Immature natural killer cell (primary cell): ENCODE measurements around the gene ATF6. TPM values are rescaled to one million over a fixed set of nuclear protein-coding genes. Genes with fewer than 3 reads are reported as not detected.

Experiments used
- DNase-seq, 3 donors: peaks; one replicate each; pipeline ENCODE4 v3.0.0; 2022; ENCODE audit warnings: mixed read lengths in 1 of 3
- H3K27ac Mint-ChIP-seq, 6 donors: one replicate each; pipeline ENCODE4 v1.8.0; 2020; ENCODE audit warnings: mixed read lengths in 6 of 6, mild to moderate bottlenecking in 5 of 6, inconsistent platforms in 4 of 6, moderate library complexity in 3 of 6
- H3K27me3 Mint-ChIP-seq, 3 donors: one replicate each; pipeline ENCODE4 v1.8.0; 2020 to 2021; ENCODE audit warnings: low read depth in 3 of 3, mild to moderate bottlenecking in 3 of 3, mixed read lengths in 3 of 3, moderate library complexity in 3 of 3, inconsistent platforms in 1 of 3
- H3K36me3 Mint-ChIP-seq, 3 donors: one replicate each; pipeline ENCODE4 v1.8.0; 2020; ENCODE audit warnings: mixed read lengths in 3 of 3, inconsistent platforms in 2 of 3, mild to moderate bottlenecking in 2 of 3
- H3K4me1 Mint-ChIP-seq, 2 donors: one replicate each; pipeline ENCODE4 v1.8.0; 2020; ENCODE audit warnings: inconsistent platforms in 2 of 2, mild to moderate bottlenecking in 2 of 2, mixed read lengths in 2 of 2, moderate library complexity in 1 of 2
- H3K4me3 Mint-ChIP-seq, 5 donors: one replicate each; pipeline ENCODE4 v1.8.0; 2020; ENCODE audit warnings: mild to moderate bottlenecking in 5 of 5, mixed read lengths in 5 of 5, inconsistent platforms in 3 of 5, moderate library complexity in 3 of 5
- H3K9me3 Mint-ChIP-seq, 6 donors: one replicate each; pipeline ENCODE4 v1.8.0; 2020; ENCODE audit warnings: mild to moderate bottlenecking in 6 of 6, mixed read lengths in 6 of 6, inconsistent platforms in 4 of 6, moderate library complexity in 3 of 6
- polyA plus RNA-seq, 3 donors: library from polyadenylated mRNA; unstranded; fragments of 300-500 nt; fragmentation: Illumina TruSeq; gene quantifications; one replicate each; pipeline ENCODE4 v1.2.3, GENCODE V29; 2021

Gene ATF6
- polyA plus RNA-seq, 3 donors from 2014 or later: 10.3 to 14.2 (median 11.0) TPM

DNA sequence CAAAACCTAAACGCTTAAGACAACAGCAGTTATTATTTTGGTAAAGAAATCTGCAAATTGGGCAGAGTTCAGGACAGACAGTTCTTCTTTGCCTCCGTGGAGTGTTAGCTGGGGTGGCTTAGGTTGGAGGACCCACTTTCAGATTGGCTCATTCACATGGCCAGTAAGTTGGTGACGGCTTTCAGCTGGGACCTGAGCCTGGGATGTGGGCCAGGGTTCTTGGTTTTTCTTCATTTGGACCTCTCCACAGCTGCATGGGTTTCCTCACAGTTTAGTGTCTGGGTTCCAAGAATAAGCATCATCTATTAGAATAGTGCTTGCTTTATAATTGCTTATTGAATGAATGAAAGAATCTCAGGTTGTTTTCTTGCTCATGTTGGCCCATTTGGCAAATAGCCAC is 72.2 kb downstream of the ATF6 start:
- DNase-seq: no peak
- Mint-ChIP-seq H3K27ac (no peak overlapping the region), H3K9me3 (no peaks in the 10 kb centered on the region), H3K36me3 (peaks cover 12 to 21% (median 14%) of the 10 kb centered on the region in 3 donors), H3K4me1 (no peaks in the 10 kb centered on the region), H3K4me3 (no peak overlapping the region), H3K27me3 (peaks cover 0 to 1% (median 0%) of the 10 kb centered on the region in 3 donors)

DNA sequence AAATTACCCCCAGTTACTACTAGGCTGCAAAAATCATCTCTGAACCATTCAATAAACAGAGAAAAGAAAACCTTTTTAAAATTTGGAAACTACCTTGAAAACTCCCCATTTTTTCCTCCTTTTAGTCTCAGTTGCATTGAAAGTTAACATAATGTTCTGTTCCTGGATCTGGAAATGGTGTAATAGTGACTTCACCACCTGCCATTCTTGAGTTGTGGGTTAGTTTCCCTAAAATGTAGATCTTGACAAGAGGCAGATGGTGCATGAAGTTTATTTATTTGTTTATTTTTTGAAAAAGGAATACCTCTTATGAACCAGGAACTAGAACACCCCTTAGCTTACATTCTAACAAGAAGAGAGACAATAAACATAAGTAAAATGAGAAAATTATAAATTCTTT is 72.8 kb downstream of the ATF6 start:
- Mint-ChIP-seq H3K4me3 (no peak overlapping the region), H3K4me1 (no peaks in the 10 kb centered on the region), H3K9me3 (no peaks in the 10 kb centered on the region), H3K36me3 (peaks cover 12 to 25% (median 14%) of the 10 kb centered on the region in 3 donors), H3K27ac (no peak overlapping the region), H3K27me3 (no peaks in the 10 kb centered on the region)
- DNase-seq: no peak

DNA sequence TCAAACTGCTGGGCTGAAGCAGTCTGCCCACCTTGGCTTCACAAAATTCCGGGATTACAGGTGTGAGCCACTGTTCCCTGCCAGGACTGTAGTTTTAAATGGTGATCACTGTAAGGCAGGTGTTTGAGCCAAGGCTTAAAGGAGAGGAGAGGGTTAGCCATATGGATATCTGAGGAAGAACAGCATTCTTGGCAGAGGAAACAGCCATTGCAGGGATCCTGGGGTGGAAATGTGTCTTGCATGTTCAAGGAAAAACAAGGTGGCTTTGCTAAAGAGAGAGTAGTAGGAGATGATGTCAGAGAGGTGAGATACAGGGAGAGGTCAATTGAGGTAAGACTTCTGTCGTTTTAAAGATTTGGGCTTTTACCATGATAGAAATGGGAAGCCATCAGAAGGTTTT is 73.5 kb downstream of the ATF6 start:
- peaks cover 12 to 25% (median 18%) of the 10 kb centered on the region in 3 donors for H3K36me3 Mint-ChIP-seq
- no peaks in the 10 kb centered on the region for H3K4me1 Mint-ChIP-seq
- no peaks in the 10 kb centered on the region for H3K27me3 Mint-ChIP-seq
- no peaks in the 10 kb centered on the region for H3K9me3 Mint-ChIP-seq
- H3K27ac Mint-ChIP-seq: peak overlapping the region in 1 of 6 donors; percentile 58
- no peak for DNase-seq
- no peak overlapping the region for H3K4me3 Mint-ChIP-seq

DNA sequence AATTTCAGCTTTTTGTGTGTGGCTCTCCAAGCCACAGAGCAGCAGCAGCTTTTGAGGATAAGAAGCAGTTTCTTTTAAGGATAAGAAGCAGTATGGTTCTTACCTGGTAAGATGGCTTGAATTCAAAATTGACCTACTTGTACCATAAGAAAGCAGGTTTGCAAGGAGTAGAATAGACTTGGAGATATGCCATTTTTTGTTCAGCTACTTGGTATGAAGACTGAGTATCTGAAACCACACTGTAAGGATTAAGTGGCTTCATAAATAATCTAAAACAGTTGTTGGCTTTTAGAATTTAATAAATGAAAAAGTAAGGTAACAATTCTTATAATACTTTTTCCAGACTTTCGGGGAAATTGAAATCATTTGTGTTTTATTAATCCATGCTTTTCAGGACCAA is 74.2 kb downstream of the ATF6 start:
- no peaks in the 10 kb centered on the region for H3K4me1 Mint-ChIP-seq
- H3K27me3 Mint-ChIP-seq: no peaks in the 10 kb centered on the region
- H3K4me3 Mint-ChIP-seq: no peak overlapping the region
- peaks cover 12 to 25% (median 18%) of the 10 kb centered on the region in 3 donors for H3K36me3 Mint-ChIP-seq
- no peaks in the 10 kb centered on the region for H3K9me3 Mint-ChIP-seq
- DNase-seq: no peak
- no peak overlapping the region for H3K27ac Mint-ChIP-seq

DNA sequence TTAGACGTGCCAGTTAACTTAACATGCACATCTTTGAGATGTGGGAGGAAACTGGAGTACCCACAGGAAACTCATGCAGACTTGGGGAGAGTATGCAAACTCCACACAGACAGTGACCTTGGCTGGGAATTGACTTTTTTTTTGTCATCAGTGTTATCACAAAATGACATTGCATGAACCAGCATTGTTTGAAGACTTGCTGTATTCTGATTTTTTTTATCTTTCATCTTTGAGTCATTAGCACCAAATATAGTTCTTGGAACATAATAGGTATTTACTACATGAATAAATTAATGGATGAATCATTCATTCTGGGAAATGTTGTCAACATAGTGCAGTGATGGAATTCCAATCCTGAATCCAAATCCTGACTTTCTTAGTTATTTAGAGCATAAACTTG is 77.0 kb downstream of the ATF6 start:
- Mint-ChIP-seq H3K36me3 (peaks cover 14 to 21% (median 18%) of the 10 kb centered on the region in 3 donors), H3K27ac (no peak overlapping the region), H3K4me1 (no peaks in the 10 kb centered on the region), H3K9me3 (no peaks in the 10 kb centered on the region), H3K27me3 (peaks cover 0 to 2% (median 0%) of the 10 kb centered on the region in 3 donors), H3K4me3 (no peak overlapping the region)
- no peak for DNase-seq

DNA sequence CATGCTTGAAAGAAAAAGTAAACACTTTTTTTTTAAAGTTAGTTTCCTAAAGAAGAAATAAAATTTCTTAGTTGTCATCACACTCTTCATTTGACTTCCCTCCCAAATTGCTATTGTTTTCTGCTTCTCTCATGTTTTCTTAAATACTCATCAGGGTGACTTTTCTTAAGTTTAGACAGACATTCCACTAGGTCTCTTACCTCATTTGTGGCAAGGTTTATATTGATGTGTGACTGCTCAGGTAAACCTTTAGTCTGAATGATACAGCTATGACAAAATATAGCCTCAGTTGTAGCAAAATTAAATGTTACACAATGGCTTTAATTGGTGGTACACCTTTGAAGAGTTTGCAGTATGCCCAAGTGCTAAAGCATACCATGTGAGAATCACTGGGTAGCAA is 78.6 kb downstream of the ATF6 start:
- Mint-ChIP-seq H3K27me3 (peaks cover 0 to 2% (median 0%) of the 10 kb centered on the region in 3 donors), H3K4me1 (no peaks in the 10 kb centered on the region), H3K27ac (no peak overlapping the region), H3K36me3 (peaks cover 20 to 26% (median 21%) of the 10 kb centered on the region in 3 donors), H3K9me3 (no peaks in the 10 kb centered on the region), H3K4me3 (no peak overlapping the region)
- DNase-seq: no peak

DNA sequence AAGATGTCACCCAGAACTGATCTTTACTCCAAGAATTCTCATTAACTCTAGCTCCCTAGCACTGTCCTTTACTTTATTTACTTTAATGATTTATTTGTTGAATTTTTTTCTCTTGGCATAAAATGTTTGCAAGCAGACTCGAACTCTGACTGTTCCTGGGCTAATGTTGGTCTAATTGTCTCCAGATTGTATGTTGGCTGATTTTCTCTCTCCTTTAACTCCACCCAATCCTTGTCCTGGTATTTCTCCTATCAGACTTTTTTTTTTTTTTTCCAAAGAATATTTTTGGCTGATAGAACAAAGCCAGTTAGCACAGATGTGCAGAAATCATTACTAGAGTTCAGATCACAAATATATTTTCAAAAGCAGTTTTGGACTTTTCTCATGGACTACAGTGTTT is 82.6 kb downstream of the ATF6 start:
- Mint-ChIP-seq H3K4me3 (no peak overlapping the region), H3K4me1 (no peaks in the 10 kb centered on the region), H3K27me3 (peaks cover 0 to 2% (median 0%) of the 10 kb centered on the region in 3 donors), H3K9me3 (no peaks in the 10 kb centered on the region), H3K36me3 (peaks cover 22 to 38% (median 34%) of the 10 kb centered on the region in 3 donors), H3K27ac (no peak overlapping the region)
- DNase-seq: no peak

DNA sequence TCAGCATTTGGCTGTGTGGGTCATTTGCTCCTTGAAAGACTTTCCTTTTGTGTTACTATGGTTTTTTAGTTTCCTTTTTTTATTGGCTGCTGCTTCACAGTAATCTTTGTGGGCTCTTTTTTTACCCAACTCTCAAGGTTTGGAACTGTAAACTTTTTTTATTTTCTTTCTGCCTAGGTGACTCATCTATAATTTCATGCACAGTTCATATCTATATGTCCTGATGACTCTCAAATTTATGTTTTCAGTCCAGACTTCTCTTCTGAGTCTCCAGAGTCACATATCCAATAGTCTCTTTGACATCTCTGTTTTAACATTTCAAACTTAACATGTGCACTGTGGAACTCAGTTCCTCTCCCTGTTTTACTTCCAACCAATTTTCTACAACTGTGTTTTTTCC is 83.4 kb downstream of the ATF6 start:
- peaks cover 29 to 41% (median 37%) of the 10 kb centered on the region in 3 donors for H3K36me3 Mint-ChIP-seq
- H3K27ac Mint-ChIP-seq: peak overlapping the region in 2 of 6 donors; percentile 14 to 23
- no peaks in the 10 kb centered on the region for H3K4me1 Mint-ChIP-seq
- DNase-seq: no peak
- H3K4me3 Mint-ChIP-seq: no peak overlapping the region
- peaks cover 0 to 2% (median 0%) of the 10 kb centered on the region in 3 donors for H3K27me3 Mint-ChIP-seq
- H3K9me3 Mint-ChIP-seq: no peaks in the 10 kb centered on the region

DNA sequence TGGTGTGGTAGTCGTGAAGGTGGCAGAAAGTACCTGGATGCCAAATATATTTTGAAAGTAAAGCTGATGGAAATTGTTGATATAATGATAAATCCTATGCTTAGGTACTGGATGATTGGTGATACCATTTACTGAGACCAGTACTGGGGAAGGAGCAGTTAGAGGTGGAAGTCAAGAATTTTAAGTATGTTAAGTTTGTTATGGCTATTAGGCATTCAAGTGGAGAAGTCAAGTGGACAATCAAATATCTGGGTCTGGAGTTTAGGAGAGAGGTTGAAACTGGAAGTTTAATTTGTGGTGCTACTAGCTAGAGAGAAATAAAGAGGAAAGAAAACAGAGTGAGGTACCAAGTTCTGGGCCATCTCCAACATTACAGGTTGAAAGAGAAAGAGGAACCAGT is 89.1 kb downstream of the ATF6 start:
- no peak overlapping the region for H3K27ac Mint-ChIP-seq
- H3K36me3 Mint-ChIP-seq: peaks cover 34 to 47% (median 38%) of the 10 kb centered on the region in 3 donors

DNA sequence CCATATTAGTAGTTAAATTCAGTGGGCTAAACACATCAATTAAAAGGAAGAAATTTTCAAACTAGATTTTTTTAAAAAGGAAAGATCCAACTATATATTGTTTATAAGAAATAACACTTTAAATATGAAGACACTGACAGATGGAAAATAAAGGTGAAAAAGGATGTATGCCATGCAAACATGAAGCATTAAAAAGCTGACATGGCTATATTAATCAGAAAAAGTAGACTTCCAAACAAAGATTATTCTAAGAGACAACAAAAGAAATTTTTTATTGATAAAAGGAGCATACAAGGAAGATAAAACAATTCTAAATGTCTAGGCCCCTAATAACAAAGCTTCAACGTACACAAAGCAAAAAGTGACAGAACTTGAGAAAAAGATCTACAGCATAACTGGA is 92.2 kb downstream of the ATF6 start:
- Mint-ChIP-seq H3K27ac (peak overlapping the region in 1 of 6 donors; percentile 54), H3K9me3 (no peaks in the 10 kb centered on the region), H3K4me3 (no peak overlapping the region), H3K27me3 (no peaks in the 10 kb centered on the region), H3K4me1 (no peaks in the 10 kb centered on the region), H3K36me3 (peaks cover 29 to 46% (median 29%) of the 10 kb centered on the region in 3 donors)
- no peak for DNase-seq

More for the DNA sequence above, 89.1 kb downstream of the ATF6 start:
- no peak overlapping the region for H3K4me3 Mint-ChIP-seq
- H3K27me3 Mint-ChIP-seq: no peaks in the 10 kb centered on the region
- no peak for DNase-seq
- no peaks in the 10 kb centered on the region for H3K4me1 Mint-ChIP-seq
- no peaks in the 10 kb centered on the region for H3K9me3 Mint-ChIP-seq

DNA sequence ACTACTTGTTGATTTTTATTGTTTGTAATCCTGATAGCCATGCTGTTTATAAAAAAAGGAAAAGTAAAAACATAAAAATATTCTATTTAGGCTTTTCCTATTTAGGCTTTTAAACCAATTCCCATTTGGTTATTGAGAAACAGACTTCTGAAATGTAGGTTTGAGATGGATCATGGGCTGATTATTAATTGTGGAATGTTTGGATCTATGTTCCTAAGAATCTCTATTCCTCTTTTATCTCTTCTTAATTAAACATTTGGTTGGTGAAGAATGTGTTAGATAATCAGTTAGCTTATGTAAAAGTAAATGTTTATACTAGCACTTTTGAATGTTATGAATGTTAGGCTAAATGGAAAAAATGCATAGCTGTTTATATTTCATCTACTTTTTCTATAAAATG is 97.4 kb downstream of the ATF6 start:
- H3K36me3 Mint-ChIP-seq: peaks cover 29 to 48% (median 35%) of the 10 kb centered on the region in 3 donors
- H3K27ac Mint-ChIP-seq: no peak overlapping the region
- no peak overlapping the region for H3K4me3 Mint-ChIP-seq
- no peaks in the 10 kb centered on the region for H3K9me3 Mint-ChIP-seq
- H3K4me1 Mint-ChIP-seq: no peaks in the 10 kb centered on the region
- no peak for DNase-seq
- no peaks in the 10 kb centered on the region for H3K27me3 Mint-ChIP-seq

DNA sequence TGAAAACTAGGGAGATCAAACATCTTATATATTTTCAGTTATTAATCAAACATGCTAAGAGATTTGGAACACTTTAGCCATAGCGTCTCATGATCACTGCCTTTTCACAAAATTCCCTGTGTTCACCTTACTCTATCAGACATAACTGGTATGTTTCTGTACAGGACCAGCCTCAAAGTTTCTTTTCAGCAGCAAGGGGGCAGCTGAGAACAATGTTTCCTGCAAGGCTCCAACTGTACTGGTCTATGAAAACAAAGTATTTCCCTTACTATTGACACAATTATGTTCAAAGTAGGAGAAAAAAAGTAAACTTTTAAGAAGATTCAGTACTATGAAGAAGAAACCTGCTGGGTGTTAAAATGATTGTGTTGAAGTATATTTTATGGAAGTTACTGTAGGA is 98.5 kb downstream of the ATF6 start:
- peaks cover 29 to 48% (median 35%) of the 10 kb centered on the region in 3 donors for H3K36me3 Mint-ChIP-seq
- DNase-seq: no peak
- H3K27ac Mint-ChIP-seq: no peak overlapping the region

DNA sequence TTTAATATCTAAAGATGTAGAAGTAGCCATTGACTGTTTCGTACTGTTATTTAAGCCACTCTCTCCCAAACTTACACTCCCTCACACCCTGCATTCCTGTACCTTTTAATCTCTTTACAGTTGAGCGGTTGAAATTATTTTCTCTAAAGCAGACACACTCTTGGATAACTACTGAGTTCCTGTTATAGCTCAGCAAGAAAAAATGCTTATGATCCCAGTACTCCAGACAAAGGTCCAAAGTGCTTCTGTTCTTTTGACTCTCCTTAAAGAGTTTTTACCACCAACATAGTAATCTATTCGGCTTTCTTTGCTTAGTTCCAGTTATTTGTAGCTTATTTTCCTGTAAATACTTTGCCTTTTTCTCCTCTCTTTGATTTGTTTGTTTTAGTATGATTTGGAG is 100.1 kb downstream of the ATF6 start:
- Mint-ChIP-seq H3K36me3 (peaks cover 29 to 48% (median 31%) of the 10 kb centered on the region in 3 donors), H3K4me1 (no peaks in the 10 kb centered on the region), H3K9me3 (no peaks in the 10 kb centered on the region), H3K27ac (no peak overlapping the region), H3K4me3 (no peak overlapping the region), H3K27me3 (peaks cover 0 to 2% (median 0%) of the 10 kb centered on the region in 3 donors)
- DNase-seq: no peak

More for the DNA sequence above, 98.5 kb downstream of the ATF6 start:
- H3K4me3 Mint-ChIP-seq: no peak overlapping the region
- H3K4me1 Mint-ChIP-seq: no peaks in the 10 kb centered on the region
- H3K9me3 Mint-ChIP-seq: no peaks in the 10 kb centered on the region
- H3K27me3 Mint-ChIP-seq: no peaks in the 10 kb centered on the region

DNA sequence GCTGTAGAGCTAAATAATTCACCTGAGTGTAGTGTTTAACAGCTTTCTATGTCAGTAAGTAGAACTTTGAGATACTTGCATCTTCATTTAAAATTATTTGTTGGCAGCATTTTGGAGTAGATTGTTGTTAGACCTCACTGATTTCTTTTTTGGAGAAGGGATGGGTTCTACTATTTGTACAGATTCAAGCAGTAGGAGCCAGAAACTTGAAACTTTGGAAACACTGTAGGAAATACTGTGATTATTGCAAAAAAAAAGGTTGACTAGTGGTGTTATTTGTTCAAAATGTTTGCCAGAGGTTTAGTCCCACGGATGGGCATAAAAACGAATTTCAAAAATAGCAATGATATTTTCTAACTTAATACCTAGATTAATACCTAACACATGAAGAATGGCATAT is 102.7 kb downstream of the ATF6 start:
- Mint-ChIP-seq H3K36me3 (peaks cover 24 to 42% (median 31%) of the 10 kb centered on the region in 3 donors), H3K9me3 (no peaks in the 10 kb centered on the region), H3K27ac (no peak overlapping the region), H3K27me3 (peaks cover 0 to 2% (median 0%) of the 10 kb centered on the region in 3 donors), H3K4me1 (no peaks in the 10 kb centered on the region), H3K4me3 (no peak overlapping the region)
- no peak for DNase-seq

DNA sequence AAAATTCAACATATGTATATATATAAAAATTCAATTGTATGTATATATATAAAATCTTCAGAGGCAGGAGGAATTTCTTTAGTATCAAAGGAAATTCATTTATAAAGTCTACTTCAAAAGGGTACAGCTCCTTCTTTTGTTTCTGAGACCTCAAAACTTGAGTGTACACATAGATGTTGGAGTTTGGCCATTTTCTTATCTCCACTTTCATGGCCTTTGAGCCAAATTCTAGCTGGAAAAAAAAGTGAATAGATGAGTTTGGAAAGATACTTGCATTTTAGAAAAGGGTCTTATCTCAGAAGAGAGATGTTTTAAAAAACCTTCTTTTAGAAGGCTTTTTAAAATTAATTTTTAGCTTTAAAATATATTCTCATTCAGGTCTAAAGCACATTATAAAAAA is 103.2 kb downstream of the ATF6 start:
- H3K9me3 Mint-ChIP-seq: no peaks in the 10 kb centered on the region
- DNase-seq: no peak
- H3K4me3 Mint-ChIP-seq: no peak overlapping the region
- no peak overlapping the region for H3K27ac Mint-ChIP-seq
- H3K27me3 Mint-ChIP-seq: peaks cover 0 to 2% (median 0%) of the 10 kb centered on the region in 3 donors
- H3K36me3 Mint-ChIP-seq: peaks cover 20 to 40% (median 28%) of the 10 kb centered on the region in 3 donors
- no peaks in the 10 kb centered on the region for H3K4me1 Mint-ChIP-seq
